Stimulated activated naive CD4-positive, alpha-beta T cell (primary cell): ENCODE results near the gene KCTD14.
"Not testable (repeated sequence)": the region's sequence is repeated elsewhere in the genome, so short reads cannot be mapped to it uniquely, and the experiment has no call there.

Experiments used
- DNase-seq, 6 experiments: peaks; one replicate each; lab custom pipeline; 2025; lab: John Stamatoyannopoulos, UW

Gene KCTD14

GRCh38 chr11:78023426-78023825 is 350 bp upstream of the KCTD14 start:
- DNase-seq, result no peak

- DNase-seq, result no peak
Observed at GRCh38 chr11:78021611-78022010, 1.5 kb downstream of the KCTD14 start.

- no peak for DNase-seq
Observed at GRCh38 chr11:78020246-78020645, 2.8 kb downstream of the KCTD14 start.

- DNase-seq, result no peak
Observed at GRCh38 chr11:78019808-78020207, 3.3 kb downstream of the KCTD14 start.

DNA sequence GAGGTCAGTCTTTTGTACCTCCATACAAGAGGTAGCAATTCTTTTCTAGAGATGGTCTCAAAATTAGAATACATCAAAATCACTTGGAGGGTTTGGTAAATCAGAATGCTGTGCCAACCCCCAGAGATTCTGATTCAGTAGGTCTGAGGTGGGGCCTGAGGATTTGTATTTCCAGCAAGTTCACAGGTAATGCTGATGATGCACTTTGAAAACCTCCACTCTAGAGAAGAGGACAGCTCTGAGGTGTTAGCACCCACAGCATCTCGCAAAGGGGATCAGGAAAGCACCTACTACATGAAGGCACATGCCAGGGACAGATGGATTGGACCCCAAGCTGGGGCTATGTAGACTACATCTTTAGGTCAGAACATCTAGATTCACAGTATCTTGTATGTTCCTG is 7.2 kb downstream of the KCTD14 start:
- no peak for DNase-seq

- DNase-seq, result not testable (repeated sequence)
Observed at GRCh38 chr11:78014937-78015520, 8.0 kb downstream of the KCTD14 start.

- no peak for DNase-seq
Observed at GRCh38 chr11:78011301-78011700, 11.8 kb downstream of the KCTD14 start.

DNA sequence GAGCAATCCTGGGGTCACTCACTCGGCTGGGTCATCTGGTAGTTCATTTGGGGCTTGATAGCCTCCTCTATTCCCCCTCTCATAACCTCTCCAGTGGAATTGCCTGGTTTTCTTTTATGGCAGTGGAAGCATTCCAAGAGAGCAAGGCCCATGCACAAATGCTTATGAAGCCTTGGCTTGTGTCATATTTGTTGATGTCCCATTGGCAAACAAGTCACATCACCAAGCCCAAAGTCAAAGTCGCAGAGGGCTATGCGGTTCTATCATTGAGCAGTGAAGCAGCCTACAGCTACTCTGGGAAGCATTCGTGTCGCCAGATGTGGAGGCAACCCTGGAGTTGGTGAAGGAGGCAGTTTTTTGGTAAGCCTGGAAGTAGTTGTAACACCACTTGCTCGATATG is 12.3 kb downstream of the KCTD14 start:
- DNase-seq, result no peak

DNA sequence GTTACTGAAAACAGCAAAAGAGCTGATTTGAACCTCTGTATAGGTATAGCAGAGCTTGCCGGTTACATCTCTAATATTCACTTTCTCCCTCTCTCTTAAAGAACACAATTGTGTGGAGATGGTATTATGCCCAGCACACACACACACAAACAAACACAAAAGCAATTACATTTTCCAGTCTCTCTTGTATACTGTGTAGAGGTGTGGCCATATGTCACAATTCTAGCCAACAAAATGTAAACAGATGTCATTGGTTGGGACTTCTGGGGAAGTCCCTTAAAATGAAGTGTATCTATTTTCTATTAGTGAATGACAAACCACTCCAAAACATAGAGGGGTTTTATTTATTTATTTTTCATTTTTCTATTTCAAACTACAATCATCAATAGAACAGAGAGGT is 12.8 kb downstream of the KCTD14 start:
- no peak for DNase-seq

DNA sequence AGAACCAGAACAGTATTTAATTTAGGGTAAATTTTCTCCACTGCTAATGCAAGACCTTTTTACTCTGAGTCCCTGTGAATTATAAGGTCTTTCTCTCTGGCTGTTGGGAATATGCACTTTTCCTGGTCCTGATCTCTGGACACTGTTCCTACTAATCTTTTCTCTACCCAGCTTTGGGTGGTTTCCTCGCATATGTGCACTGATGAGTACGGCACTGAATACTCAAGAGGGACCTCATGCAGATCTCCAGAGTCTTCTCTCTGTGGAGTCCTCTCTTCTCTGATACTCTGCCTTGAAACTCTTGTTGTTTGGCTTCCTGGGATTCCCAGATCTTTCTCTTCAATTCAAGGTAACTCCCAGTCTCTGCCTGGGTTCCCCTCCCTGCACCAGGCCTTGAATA is 14.0 kb downstream of the KCTD14 start:
- no peak for DNase-seq

GRCh38 chr11:78000193-78000592 is 22.9 kb downstream of the KCTD14 start:
- DNase-seq, result peak in 4 of 6 experiments; percentile 11 to 53 (median 33)

DNA sequence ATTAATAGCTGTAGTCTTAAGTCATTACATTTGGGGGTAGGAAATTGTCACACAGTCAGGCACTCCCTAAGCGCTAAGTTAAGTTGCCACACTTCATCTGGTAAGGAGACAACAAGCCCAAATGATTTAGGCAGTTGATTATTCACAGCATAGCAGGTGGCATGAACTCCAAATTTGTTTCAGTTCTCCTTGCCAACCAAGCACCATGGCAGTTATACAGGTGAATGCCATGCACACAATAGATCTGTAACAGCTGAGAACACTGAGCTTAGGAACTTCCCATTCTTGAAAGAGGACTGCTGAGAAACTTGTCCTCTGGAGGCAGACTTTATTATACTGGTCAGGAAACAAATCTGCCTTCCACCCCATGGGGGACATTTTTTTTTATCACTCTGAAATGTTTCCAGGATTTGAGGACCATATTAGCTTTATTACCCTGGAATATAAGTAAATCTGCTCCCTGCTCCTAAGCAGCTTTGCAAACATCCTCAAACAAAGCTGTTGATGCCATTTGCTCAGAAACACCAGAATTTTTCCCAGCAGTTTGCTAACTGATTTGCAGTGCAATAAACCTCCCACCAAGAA is 23.5 kb downstream of the KCTD14 start:
- no peak for DNase-seq

DNA sequence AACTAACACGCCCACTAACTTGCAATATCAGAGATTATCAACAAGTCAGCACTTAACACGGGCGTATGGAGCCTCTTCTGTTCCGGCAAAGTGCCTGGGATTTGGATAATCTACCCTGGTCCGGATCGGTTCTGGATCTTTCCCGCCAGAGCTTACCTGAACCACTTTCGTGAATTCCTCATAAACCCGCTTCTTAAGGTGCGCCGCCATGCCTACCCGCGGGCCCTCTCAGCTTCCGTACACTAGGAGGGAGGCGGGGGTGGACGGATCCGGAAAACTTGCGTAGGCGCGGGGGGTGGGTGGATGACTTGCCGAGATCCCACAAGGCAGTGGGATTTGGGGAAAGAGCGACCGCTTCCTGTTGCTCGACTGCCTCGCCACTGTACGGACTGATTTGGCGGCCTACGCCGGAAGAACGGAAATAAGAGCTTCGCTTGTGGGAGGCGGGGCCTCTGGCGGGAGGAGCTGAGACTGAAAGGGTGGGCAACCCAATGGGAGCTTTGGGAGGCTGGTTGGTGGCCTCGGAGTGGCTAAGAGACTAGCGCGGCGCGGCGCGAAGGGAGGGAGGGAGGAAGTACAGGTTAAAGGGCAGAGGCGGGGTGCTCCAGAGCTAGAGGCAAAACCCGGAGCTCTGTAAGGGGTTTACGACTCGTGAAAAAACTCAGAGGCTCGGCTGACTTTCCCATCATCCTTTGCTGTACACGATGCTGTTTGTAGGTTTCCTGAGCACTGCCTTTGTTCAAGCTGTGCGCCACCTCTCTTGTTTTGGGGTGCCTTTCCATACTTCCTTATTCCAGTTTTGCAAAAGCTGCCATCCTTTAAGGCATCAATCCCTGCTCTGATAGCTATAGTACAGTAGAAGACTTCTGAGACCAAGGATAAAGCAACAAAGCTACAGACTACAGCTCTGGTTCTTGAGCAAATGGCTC is 28.4 kb downstream of the KCTD14 start, which contains the start of gene INTS4:
INTS4 (minus strand) TSS at position 235 of the 929 bp plus-strand sequence; CDS start at position 210, 25 bp downstream.
- peak; percentile 96 to 100 (median 99) for DNase-seq

DNA sequence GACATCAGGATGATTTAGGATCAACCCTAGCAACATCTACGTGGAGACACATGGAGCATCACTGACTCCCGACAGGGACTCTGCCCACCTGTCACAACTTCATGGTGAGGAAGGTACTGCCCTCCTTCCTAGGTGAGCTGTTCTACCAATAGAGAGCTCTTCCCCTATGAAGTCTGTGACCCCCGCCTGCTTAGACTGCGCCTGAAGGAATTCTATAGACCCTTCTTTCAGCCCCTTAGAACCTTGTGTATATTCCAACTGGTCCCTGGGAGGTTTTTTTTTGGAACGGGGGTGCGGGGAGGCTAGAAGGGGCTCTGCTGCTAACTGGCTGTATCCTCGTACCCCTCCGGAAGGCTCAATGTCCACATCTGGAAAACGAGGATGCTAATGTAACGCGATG is 29.2 kb downstream of the KCTD14 start:
- peak in 1 of 6 experiments; percentile 7 for DNase-seq

DNA sequence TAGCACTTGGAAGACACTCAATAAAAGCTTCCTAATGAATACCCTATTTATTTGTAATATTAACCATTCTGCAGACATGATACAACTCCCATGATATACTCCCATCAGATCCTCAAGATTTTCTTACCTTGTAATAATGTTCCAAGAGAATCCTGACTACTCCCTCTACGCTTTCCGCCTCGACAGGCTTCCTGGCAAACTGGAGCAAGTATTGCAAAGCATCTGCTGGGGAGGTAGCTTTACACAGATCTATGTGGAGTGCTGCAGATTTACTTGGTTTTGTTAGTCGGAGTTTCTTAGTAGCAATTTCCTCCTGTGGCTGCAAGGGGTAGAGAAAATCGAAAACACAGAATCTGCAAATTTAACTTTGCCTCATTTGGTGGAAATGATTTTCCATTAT is 32.1 kb downstream of the KCTD14 start:
- no peak for DNase-seq

GRCh38 chr11:77986456-77986855 is 36.6 kb downstream of the KCTD14 start:
- DNase-seq, result not testable (repeated sequence)

GRCh38 chr11:77981346-77981947 is 41.6 kb downstream of the KCTD14 start:
- DNase-seq, result no peak

DNA sequence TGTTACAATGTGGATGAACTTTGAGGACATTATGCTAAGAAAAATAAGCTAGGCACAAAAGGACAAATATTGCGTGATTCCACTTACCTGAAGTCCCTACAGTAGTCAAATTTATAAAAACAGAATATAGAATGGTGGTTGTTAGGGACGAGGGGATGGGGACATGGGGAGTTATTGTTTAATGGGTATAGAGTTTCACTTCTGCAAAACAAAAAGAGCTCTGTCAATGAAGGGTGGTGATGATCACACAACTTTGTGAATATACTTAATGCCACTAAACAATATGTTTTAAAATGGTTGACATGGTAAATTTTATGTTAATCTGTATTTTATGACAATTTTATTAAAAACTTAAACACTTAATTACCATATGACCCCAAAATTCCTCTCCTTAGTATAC is 54.7 kb downstream of the KCTD14 start:
- no peak for DNase-seq

DNA sequence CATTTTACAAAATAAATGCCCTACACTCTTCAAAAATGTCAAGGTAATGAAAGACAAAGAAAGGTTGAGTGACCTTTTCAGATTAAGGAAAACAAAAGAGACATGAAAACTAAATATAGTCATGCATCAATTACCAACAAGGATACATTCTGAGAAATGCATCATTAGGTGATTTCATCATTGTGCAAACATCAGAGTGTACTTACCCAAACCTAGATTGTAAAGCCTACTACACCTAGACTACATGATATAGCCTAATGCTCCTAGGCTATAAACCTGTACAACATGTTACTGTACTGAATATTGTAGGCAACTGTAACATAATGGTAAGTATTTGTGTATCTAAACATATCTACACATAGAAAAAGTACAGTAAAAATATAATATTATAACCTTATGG is 55.3 kb downstream of the KCTD14 start:
- no peak for DNase-seq

DNA sequence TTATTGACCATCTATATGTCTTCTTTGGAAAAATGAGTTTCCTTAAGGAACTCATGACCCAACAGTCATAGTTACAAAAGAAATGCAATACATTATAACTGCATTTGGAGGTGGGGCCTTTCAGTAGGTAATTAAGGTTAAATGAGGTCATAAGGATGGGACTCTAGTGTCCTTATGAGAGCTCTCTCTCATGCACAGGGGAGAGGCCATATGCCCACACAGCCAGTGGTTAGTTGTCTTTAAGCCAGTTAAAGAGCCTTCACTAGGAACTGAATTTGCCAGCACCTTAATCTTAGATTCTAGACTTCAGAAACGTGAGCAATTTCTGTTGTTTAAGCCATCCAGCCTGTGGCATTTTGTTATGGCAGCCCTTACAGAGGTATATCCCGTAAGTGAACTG is 56.0 kb downstream of the KCTD14 start:
- DNase-seq, result no peak

DNA sequence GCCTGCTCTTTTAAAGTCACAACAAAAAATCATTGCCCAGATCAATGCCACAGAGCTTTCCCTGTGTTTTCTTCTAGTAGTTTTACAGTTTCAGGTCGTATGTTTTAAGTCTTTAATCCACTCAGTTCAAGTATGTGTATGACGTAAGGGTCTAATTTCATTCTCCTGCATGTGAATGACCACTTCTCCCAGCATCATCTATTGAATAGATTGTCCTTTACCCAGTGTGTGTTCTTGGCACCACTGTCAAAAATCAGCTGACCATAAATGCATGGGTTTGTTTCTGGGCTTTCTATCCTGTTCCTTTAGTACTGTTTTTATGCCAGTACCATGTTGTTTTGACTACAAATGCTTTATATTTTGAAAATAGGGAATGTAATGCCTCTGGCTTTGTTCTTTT is 56.7 kb downstream of the KCTD14 start:
- no peak for DNase-seq
